ENCODE measurements around the gene RAB28. TPM values are rescaled to one million over a fixed set of nuclear protein-coding genes. Genes with fewer than 3 reads are reported as not detected.

Gene RAB28
- total RNA-seq, 3 donors from 2014 or later (not counting 1 experiment from before 2014, with no cell fraction given): 10.2 to 13.1 (median 12.9) TPM

DNA sequence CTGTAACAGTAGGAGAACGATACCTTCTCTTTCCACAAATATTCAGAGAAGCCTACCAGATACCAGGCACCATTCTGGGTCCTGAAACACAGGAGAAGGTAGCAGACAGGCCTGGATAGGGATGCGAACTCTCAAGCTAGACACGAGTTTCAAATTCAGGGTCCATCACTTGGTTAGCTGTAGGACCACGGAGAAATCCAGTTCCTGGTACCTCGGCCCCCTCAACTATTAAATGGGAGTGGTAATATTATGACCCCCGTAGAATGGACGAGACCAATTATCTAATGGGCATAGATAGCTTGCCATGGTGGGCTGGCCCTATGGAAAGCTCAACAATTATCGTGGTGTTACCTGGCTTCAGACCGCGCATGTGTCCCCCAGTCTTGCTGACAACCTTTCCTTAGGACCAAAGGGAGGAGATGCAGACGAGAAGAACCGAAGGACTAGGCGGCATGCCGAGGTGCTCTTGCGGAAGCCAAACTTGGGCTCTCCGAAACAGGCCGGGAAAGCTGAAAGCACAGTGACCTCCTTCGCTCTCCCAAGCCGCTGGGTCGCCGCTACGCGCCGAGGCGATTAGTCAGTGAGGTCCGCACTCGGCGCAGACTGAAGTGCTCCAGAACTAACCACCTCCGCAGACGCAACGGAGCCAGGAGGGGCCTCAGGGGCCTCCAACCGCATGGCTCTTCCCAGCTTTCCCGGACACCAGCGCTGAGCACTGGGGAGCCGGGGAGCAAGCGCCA lies 40.5 kb upstream of the RAB28 start:
- H3K4me3 ChIP-seq (ENCODE audit: low read length): no peak overlapping the region
- 20% methylated on average over 36 of the region's 36 CpGs for WGBS (ENCODE audit: insufficient coverage)
- Mint-ChIP-seq H3K36me3 (no peaks in the 10 kb centered on the region), H3K9me3 (peaks cover 2% of the 10 kb centered on the region in 2 donors), H3K27ac (no peak overlapping the region), H3K4me3 (no peak overlapping the region), H3K27me3 (ENCODE audit: low read depth in 2 of 2) (peaks cover 54 to 67% of the 10 kb centered on the region in 2 donors), H3K4me1 (peaks cover 19 to 25% of the 10 kb centered on the region in 2 donors)
- no peak for TF ChIP-seq CTCF (IDR thresholded peaks at IDR 0.05)
- DNase-seq (no peak), ATAC-seq (no peak)
- peaks cover 39% of the 10 kb centered on the region for H3K4me1 ChIP-seq (ENCODE audit: control insufficient read depth, insufficient read depth, low read length)
- intact Hi-C loops (cut with micrococcal nuclease): no loop called here
- peaks cover 26% of the 10 kb centered on the region for H3K9me3 ChIP-seq (ENCODE audit: control insufficient read depth, insufficient read depth, low read length)
- no peaks in the 10 kb centered on the region for H3K36me3 ChIP-seq (ENCODE audit: control insufficient read depth, insufficient read depth, low read length)
- peaks cover 79% of the 10 kb centered on the region for H3K27me3 ChIP-seq (ENCODE audit: control insufficient read depth, insufficient read depth, low read length)
- H3K27ac ChIP-seq (ENCODE audit: low read length): no peak overlapping the region

GRCh38 chr4:13523591-13524503 lies 39.7 kb upstream of the RAB28 start:
- H3K36me3 Mint-ChIP-seq: no peaks in the 10 kb centered on the region
- no peaks in the 10 kb centered on the region for H3K36me3 ChIP-seq (ENCODE audit: control insufficient read depth, insufficient read depth, low read length)
- intact Hi-C loops (cut with micrococcal nuclease): no loop called here
- no peak overlapping the region for H3K27ac ChIP-seq (ENCODE audit: low read length)
- WGBS (ENCODE audit: insufficient coverage): 23% methylated on average over 54 of the region's 59 CpGs
- H3K4me1 Mint-ChIP-seq: peaks cover 14 to 17% of the 10 kb centered on the region in 2 donors
- no peak for ATAC-seq
- H3K9me3 Mint-ChIP-seq: peaks cover under 1 to 1% of the 10 kb centered on the region in 2 donors
- H3K9me3 ChIP-seq (ENCODE audit: control insufficient read depth, insufficient read depth, low read length): peaks cover 18% of the 10 kb centered on the region
- H3K4me3 Mint-ChIP-seq: no peak overlapping the region
- peaks cover 71% of the 10 kb centered on the region for H3K27me3 ChIP-seq (ENCODE audit: control insufficient read depth, insufficient read depth, low read length)
- no peak for DNase-seq
- peaks cover 30% of the 10 kb centered on the region for H3K4me1 ChIP-seq (ENCODE audit: control insufficient read depth, insufficient read depth, low read length)
- H3K4me3 ChIP-seq (ENCODE audit: low read length): no peak overlapping the region
- no peak for TF ChIP-seq CTCF (IDR thresholded peaks at IDR 0.05)
- peaks cover 48 to 67% of the 10 kb centered on the region in 2 donors for H3K27me3 Mint-ChIP-seq (ENCODE audit: low read depth in 2 of 2)
- no peak overlapping the region for H3K27ac Mint-ChIP-seq

DNA sequence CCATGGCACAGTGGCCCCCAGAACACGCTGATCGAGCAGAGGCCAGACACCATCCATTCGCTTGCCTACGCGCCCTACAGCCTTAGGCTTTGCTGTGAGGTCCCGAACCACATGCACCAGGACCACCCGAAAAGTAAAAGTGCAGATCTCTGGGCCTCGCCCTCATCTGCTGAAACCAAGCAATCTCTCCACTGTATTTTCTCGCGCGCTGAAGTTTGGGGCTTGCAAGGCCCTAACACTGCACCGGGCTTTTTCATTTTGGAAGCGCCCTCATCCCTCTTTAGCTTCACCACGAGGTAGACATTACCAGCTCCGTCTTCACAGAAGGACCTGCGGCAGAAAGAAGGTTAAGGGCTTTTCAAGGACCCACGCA lies 39.0 kb upstream of the RAB28 start:
- Mint-ChIP-seq H3K27me3 (ENCODE audit: low read depth in 2 of 2) (peaks cover 41 to 65% of the 10 kb centered on the region in 2 donors), H3K4me3 (no peak overlapping the region), H3K9me3 (no peaks in the 10 kb centered on the region), H3K27ac (no peak overlapping the region), H3K36me3 (no peaks in the 10 kb centered on the region), H3K4me1 (peaks cover 7 to 9% of the 10 kb centered on the region in 2 donors)
- Histone ChIP-seq H3K9me3 (ENCODE audit: control insufficient read depth, insufficient read depth, low read length) (peaks cover 16% of the 10 kb centered on the region), H3K4me1 (ENCODE audit: control insufficient read depth, insufficient read depth, low read length) (peaks cover 23% of the 10 kb centered on the region), H3K4me3 (ENCODE audit: low read length) (no peak overlapping the region), H3K27ac (ENCODE audit: low read length) (no peak overlapping the region), H3K27me3 (ENCODE audit: control insufficient read depth, insufficient read depth, low read length) (peaks cover 69% of the 10 kb centered on the region), H3K36me3 (ENCODE audit: control insufficient read depth, insufficient read depth, low read length) (no peaks in the 10 kb centered on the region)
- DNase-seq (no peak), ATAC-seq (no peak)
- TF ChIP-seq CTCF (IDR thresholded peaks at IDR 0.05): no peak
- intact Hi-C loops (cut with micrococcal nuclease): no loop called here
- 9% methylated on average over 17 of the region's 17 CpGs for WGBS (ENCODE audit: insufficient coverage)
